Measurements from ENCODE around the gene DNM2.

DNM2 gene

GRCh38 chr19:10692673-10693264 is 25.1 kb upstream of the DNM2 start:
- no peak overlapping the region for H3K27ac ChIP-seq (replicated peaks; ENCODE audit: low read length)
- no peak overlapping the region for H2AFZ ChIP-seq (ENCODE audit: low read length)
- no peak overlapping the region for H2AK5ac ChIP-seq (ENCODE audit: low read depth, low read length)
- no peak overlapping the region for H3K4me3 ChIP-seq (ENCODE audit: low read length in 2 of 2)
- no peak overlapping the region for H3K14ac ChIP-seq (ENCODE audit: low read length)
- WGBS, 2 donors (ENCODE audit: extremely low coverage in 2 of 2, insufficient read length in 2 of 2, insufficient replicate concordance in 1 of 2): no CpG with 5 or more reads among the region's 5 CpGs
- H2BK15ac ChIP-seq (ENCODE audit: low read length): no peak overlapping the region
- no peaks in the 10 kb centered on the region for H3K9me3 ChIP-seq (replicated peaks in 1 of 2; ENCODE audit: control insufficient read depth in 2 of 2, insufficient read depth in 1 of 2, low read depth in 1 of 2, low read length in 2 of 2)
- H4K91ac ChIP-seq (ENCODE audit: low read depth, low read length, poor library complexity): no peak overlapping the region
- H2BK120ac ChIP-seq (ENCODE audit: low read depth, low read length): no peak overlapping the region
- peaks cover 13% of the 10 kb centered on the region for H3K79me1 ChIP-seq (ENCODE audit: low read depth, low read length)
- H3K23ac ChIP-seq (ENCODE audit: low read depth, low read length, poor library complexity): no peak overlapping the region
- peaks cover 47 to 58% of the 10 kb centered on the region in 2 donors for H3K36me3 ChIP-seq (replicated peaks in 1 of 2; ENCODE audit: control insufficient read depth in 2 of 2, insufficient read depth in 2 of 2, low read length in 2 of 2)
- H3K4me1 ChIP-seq (ENCODE audit: control insufficient read depth in 2 of 2, insufficient read depth in 1 of 2, low read depth in 1 of 2, low read length in 2 of 2): peaks cover 3 to 7% of the 10 kb centered on the region in 2 donors
- H2BK5ac ChIP-seq (ENCODE audit: low read length): no peak overlapping the region
- no peak overlapping the region for H3K4me2 ChIP-seq (ENCODE audit: insufficient read depth, low read length, poor library complexity, severe bottlenecking)
- no peak overlapping the region for H3K9ac ChIP-seq (ENCODE audit: low read depth, low read length, poor library complexity)
- H4K8ac ChIP-seq (ENCODE audit: low read depth, low read length): no peak overlapping the region
- DNase-seq (ENCODE audit: low spot score): no peak
- H3K27me3 ChIP-seq (ENCODE audit: control insufficient read depth in 3 of 3, insufficient read depth in 3 of 3, low read depth in 1 of 3, low read length in 3 of 3): no peaks in the 10 kb centered on the region
- no peak overlapping the region for H2BK12ac ChIP-seq (ENCODE audit: low read length)
- H3K4ac ChIP-seq (ENCODE audit: low read length): no peak overlapping the region
- H3K18ac ChIP-seq (ENCODE audit: low read length): no peak overlapping the region

DNA sequence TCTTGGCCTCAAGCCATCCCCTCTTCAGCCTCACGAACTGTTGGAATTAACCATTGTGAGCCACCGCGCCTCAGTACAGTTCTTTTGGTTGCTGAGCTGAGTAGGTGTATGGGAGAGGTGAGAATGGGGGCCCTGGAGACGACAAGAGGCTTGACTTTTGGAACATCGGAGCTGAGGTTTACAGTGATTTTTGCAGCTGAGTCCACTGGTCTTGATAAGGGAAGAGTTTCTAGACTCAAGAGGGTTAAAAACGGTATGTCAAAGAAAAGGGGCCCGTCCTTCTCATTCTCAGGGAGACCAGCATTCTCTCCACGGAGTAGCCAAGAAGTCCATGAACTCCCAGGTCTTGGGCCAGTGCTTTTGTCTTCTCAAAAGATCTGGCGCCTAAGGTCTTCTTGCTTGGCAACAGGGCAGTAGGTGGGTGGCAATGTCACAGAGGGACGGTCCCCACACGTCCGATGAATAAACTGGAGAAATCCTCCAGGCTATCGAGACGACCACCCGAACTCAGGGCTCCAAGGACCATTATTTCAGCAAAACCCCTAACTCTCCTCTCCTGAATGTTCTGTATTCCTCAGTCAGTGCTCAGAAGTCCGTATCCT is 23.1 kb upstream of the DNM2 start:
- no peak overlapping the region for H2BK5ac ChIP-seq (ENCODE audit: low read length)
- DNase-seq (ENCODE audit: low spot score): no peak
- no peak overlapping the region for H2BK15ac ChIP-seq (ENCODE audit: low read length)
- peaks cover 3% of the 10 kb centered on the region for H3K79me1 ChIP-seq (ENCODE audit: low read depth, low read length)
- no CpG with 5 or more reads among the region's 16 CpGs for WGBS, 2 donors (ENCODE audit: extremely low coverage in 2 of 2, insufficient read length in 2 of 2, insufficient replicate concordance in 1 of 2)
- no peak overlapping the region for H4K8ac ChIP-seq (ENCODE audit: low read depth, low read length)
- peaks cover 3 to 7% of the 10 kb centered on the region in 2 donors for H3K4me1 ChIP-seq (ENCODE audit: control insufficient read depth in 2 of 2, insufficient read depth in 1 of 2, low read depth in 1 of 2, low read length in 2 of 2)
- H3K4me2 ChIP-seq (ENCODE audit: insufficient read depth, low read length, poor library complexity, severe bottlenecking): no peak overlapping the region
- H3K4me3 ChIP-seq (ENCODE audit: low read length in 2 of 2): no peak overlapping the region
- H3K9ac ChIP-seq (ENCODE audit: low read depth, low read length, poor library complexity): no peak overlapping the region
- peaks cover 29 to 38% of the 10 kb centered on the region in 2 donors for H3K36me3 ChIP-seq (replicated peaks in 1 of 2; ENCODE audit: control insufficient read depth in 2 of 2, insufficient read depth in 2 of 2, low read length in 2 of 2)
- no peaks in the 10 kb centered on the region for H3K9me3 ChIP-seq (replicated peaks in 1 of 2; ENCODE audit: control insufficient read depth in 2 of 2, insufficient read depth in 1 of 2, low read depth in 1 of 2, low read length in 2 of 2)
- H2BK120ac ChIP-seq (ENCODE audit: low read depth, low read length): no peak overlapping the region
- H4K91ac ChIP-seq (ENCODE audit: low read depth, low read length, poor library complexity): no peak overlapping the region
- H3K27me3 ChIP-seq (ENCODE audit: control insufficient read depth in 3 of 3, insufficient read depth in 3 of 3, low read depth in 1 of 3, low read length in 3 of 3): no peaks in the 10 kb centered on the region
- no peak overlapping the region for H3K4ac ChIP-seq (ENCODE audit: low read length)
- no peak overlapping the region for H2BK12ac ChIP-seq (ENCODE audit: low read length)
- no peak overlapping the region for H3K18ac ChIP-seq (ENCODE audit: low read length)
- H2AK5ac ChIP-seq (ENCODE audit: low read depth, low read length): no peak overlapping the region
- H2AFZ ChIP-seq (ENCODE audit: low read length): no peak overlapping the region
- H3K23ac ChIP-seq (ENCODE audit: low read depth, low read length, poor library complexity): peak overlapping the region; percentile 10
- no peak overlapping the region for H3K14ac ChIP-seq (ENCODE audit: low read length)
- H3K27ac ChIP-seq (replicated peaks; ENCODE audit: low read length): peak overlapping the region; percentile 55

DNA sequence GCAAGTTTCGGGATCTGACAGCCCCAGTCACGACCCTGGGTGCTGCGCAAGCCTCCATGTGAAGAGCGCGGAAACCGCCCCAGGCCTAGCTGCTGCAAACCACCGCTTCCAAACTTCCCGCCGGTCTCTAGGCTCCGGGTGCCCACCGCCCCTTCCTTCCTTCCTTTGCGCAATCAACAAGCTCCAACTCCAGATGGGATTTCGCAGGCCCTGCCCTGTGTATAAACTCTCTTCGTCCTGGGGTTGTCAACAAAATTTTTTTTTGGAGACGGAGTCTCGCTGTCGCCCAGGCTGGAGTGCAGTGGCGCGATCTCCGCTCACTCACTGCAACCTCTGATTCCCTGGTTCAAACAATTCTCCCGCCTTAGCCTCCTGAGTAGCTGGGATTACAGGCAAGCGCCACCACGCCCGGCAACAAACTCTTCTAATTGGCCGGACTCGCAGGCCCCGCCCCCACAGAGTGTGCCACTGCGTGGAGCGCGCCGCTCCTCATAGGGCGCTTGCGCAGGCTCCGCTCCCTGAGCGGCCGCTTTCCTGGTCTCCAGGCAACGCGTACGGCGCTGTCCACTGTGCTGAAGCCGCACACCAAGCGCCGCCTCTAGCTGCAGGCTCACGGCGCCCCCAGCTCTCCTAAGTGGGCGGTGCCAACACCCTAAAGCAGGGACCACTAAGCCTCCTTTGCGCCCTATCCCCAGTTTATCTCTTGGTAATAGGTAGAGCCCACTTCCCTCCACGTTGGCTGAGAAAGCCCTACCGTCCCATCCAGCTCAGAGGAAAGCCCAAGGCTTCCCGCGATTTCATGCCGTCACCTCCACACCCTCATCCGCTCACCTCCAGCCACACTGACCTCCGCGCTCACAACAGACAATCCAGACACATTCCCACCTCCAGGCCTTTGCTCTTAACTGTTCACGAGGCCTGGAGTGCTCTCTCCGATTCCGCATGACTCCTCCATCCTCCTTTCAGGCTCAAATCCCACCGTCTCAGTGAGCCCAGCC is 22.2 kb upstream of the DNM2 start:
- no peak overlapping the region for H3K4ac ChIP-seq (ENCODE audit: low read length)
- H3K4me3 ChIP-seq (ENCODE audit: low read length in 2 of 2): peak overlapping the region in 1 of 2 donors; percentile 61

More for the DNA sequence above, 22.2 kb upstream of the DNM2 start:
- Histone ChIP-seq H4K91ac (ENCODE audit: low read depth, low read length, poor library complexity) (no peak overlapping the region), H3K9ac (ENCODE audit: low read depth, low read length, poor library complexity) (no peak overlapping the region), H3K23ac (ENCODE audit: low read depth, low read length, poor library complexity) (no peak overlapping the region), H4K8ac (ENCODE audit: low read depth, low read length) (no peak overlapping the region), H3K9me3 (replicated peaks in 1 of 2; ENCODE audit: control insufficient read depth in 2 of 2, insufficient read depth in 1 of 2, low read depth in 1 of 2, low read length in 2 of 2) (no peaks in the 10 kb centered on the region), H2AFZ (ENCODE audit: low read length) (no peak overlapping the region), H3K18ac (ENCODE audit: low read length) (peak overlapping the region; percentile 52), H2BK12ac (ENCODE audit: low read length) (no peak overlapping the region), H3K4me2 (ENCODE audit: insufficient read depth, low read length, poor library complexity, severe bottlenecking) (peak overlapping the region; percentile 52), H2BK5ac (ENCODE audit: low read length) (no peak overlapping the region), H3K14ac (ENCODE audit: low read length) (no peak overlapping the region), H3K79me1 (ENCODE audit: low read depth, low read length) (peaks cover 3% of the 10 kb centered on the region), H3K4me1 (ENCODE audit: control insufficient read depth in 2 of 2, insufficient read depth in 1 of 2, low read depth in 1 of 2, low read length in 2 of 2) (peaks cover 3 to 7% of the 10 kb centered on the region in 2 donors), H2BK120ac (ENCODE audit: low read depth, low read length) (no peak overlapping the region), H3K27ac (replicated peaks; ENCODE audit: low read length) (peak overlapping the region; percentile 55), H2BK15ac (ENCODE audit: low read length) (no peak overlapping the region), H3K36me3 (replicated peaks in 1 of 2; ENCODE audit: control insufficient read depth in 2 of 2, insufficient read depth in 2 of 2, low read length in 2 of 2) (peaks cover 20 to 29% of the 10 kb centered on the region in 2 donors), H2AK5ac (ENCODE audit: low read depth, low read length) (no peak overlapping the region), H3K27me3 (ENCODE audit: control insufficient read depth in 3 of 3, insufficient read depth in 3 of 3, low read depth in 1 of 3, low read length in 3 of 3) (no peaks in the 10 kb centered on the region)
- peak; percentile 97 for DNase-seq (ENCODE audit: low spot score)
- WGBS, 2 donors (ENCODE audit: extremely low coverage in 2 of 2, insufficient read length in 2 of 2, insufficient replicate concordance in 1 of 2): no CpG with 5 or more reads among the region's 59 CpGs

Data from neuronal stem cell (in vitro differentiated cells).